Hepatocyte (in vitro differentiated cells): ENCODE results near the gene ZMAT5. TPM values are rescaled to one million over a fixed set of nuclear protein-coding genes. Genes with fewer than 3 reads are reported as not detected.

Experiments used
- DNase-seq: peaks from one replicate; pipeline ENCODE4 v3.0.0-alpha.2; 2016; ENCODE audit warnings: low spot score
- H2AFZ ChIP-seq: fragments of 200-600 bp; sonication (generic); 2 replicates; pipeline ENCODE4 v1.6.0; 2016; ENCODE audit warnings: antibody characterized with exemption, mild to moderate bottlenecking
- H3K27ac ChIP-seq: fragments of 200-600 bp; sonication (generic); 2 replicates; pipeline ENCODE4 v1.5.1; 2016; ENCODE audit warnings: mild to moderate bottlenecking
- H3K27me3 ChIP-seq: fragments of 200-600 bp; sonication (generic); 2 replicates; pipeline ENCODE4 v1.6.1; 2016
- H3K36me3 ChIP-seq: fragments of 200-600 bp; sonication (generic); replicated peaks from 2 replicates; pipeline ENCODE4 v1.5.1; 2016; ENCODE audit warnings: low read depth; ENCODE audit not compliant: insufficient read depth
- H3K4me1 ChIP-seq: fragments of 200-600 bp; sonication (generic); 2 replicates; pipeline ENCODE4 v1.5.1; 2016; ENCODE audit warnings: mild to moderate bottlenecking, moderate library complexity; ENCODE audit not compliant: insufficient read depth
- H3K4me2 ChIP-seq: fragments of 200-600 bp; sonication (generic); 2 replicates; pipeline ENCODE4 v1.6.0; 2016
- H3K4me3 ChIP-seq: fragments of 200-600 bp; sonication (generic); 2 replicates; pipeline ENCODE4 v1.5.1; 2016; ENCODE audit warnings: mild to moderate bottlenecking
- H3K79me2 ChIP-seq: fragments of 200-600 bp; sonication (generic); 2 replicates; pipeline ENCODE4 v1.6.0; 2017; ENCODE audit warnings: mild to moderate bottlenecking
- H3K9me2 ChIP-seq: fragments of 200-600 bp; sonication (generic); replicated peaks from 2 replicates; pipeline ENCODE4 v1.6.0; 2017; ENCODE audit warnings: mild to moderate bottlenecking; ENCODE audit not compliant: insufficient read depth
- H3K9me3 ChIP-seq: fragments of 200-600 bp; sonication (generic); 2 replicates; pipeline ENCODE4 v1.5.1; 2016; ENCODE audit warnings: low read depth, mild to moderate bottlenecking
- H4K20me1 ChIP-seq: fragments of 200-600 bp; sonication (generic); 2 replicates; pipeline ENCODE4 v1.6.0; 2016; ENCODE audit warnings: mild to moderate bottlenecking; ENCODE audit not compliant: insufficient read depth, poor library complexity, severe bottlenecking
- EZH2 ChIP-seq: fragments of 200-600 bp; sonication (generic); IDR thresholded peaks from 2 replicates; pipeline ENCODE4 v1.6.1; 2016; ENCODE audit warnings: antibody characterized with exemption, mild to moderate bottlenecking, borderline replicate concordance
- EZH2phosphoT487 ChIP-seq: fragments of 200-600 bp; sonication (generic); IDR thresholded peaks from one replicate; pipeline ENCODE4 v1.6.1; 2018; ENCODE audit warnings: antibody characterized with exemption, mild to moderate bottlenecking, low read depth, moderate library complexity; ENCODE audit not compliant: unreplicated experiment, severe bottlenecking
- WGBS: methylation state at CpG from one replicate; pipeline ENCODE4 v1.1.6; 2016; ENCODE audit warnings: low lambda C conversion rate; ENCODE audit errors: missing lambda C conversion rate; 5-methylcytosine and 5-hydroxymethylcytosine counted together
- polyA plus RNA-seq: library from polyadenylated mRNA; unstranded; fragments of >200 nt; fragmentation: Nextera tagmentation; extraction: Ambion mirVana; gene quantifications from 2 replicates; pipeline ENCODE4 v1.2.1, GENCODE V29; 2016
- total RNA-seq: library from RNA; depleted of rRNA; stranded (reverse); fragments of >200 nt; gene quantifications from 2 replicates; pipeline ENCODE4 v1.2.3, GENCODE V29; 2014
- TF ChIP-seq, protein P1 (sequence below): fragments of 200-600 bp; sonication (generic); IDR thresholded peaks from 2 replicates; pipeline ENCODE4 v1.5.1; 2016; ENCODE audit warnings: antibody characterized with exemption, mild to moderate bottlenecking; ENCODE audit not compliant: poor library complexity

ZMAT5 gene
- total and polyA plus RNA-seq, 2 experiments from 2014 or later: 18.2 to 38.5 TPM

DNA sequence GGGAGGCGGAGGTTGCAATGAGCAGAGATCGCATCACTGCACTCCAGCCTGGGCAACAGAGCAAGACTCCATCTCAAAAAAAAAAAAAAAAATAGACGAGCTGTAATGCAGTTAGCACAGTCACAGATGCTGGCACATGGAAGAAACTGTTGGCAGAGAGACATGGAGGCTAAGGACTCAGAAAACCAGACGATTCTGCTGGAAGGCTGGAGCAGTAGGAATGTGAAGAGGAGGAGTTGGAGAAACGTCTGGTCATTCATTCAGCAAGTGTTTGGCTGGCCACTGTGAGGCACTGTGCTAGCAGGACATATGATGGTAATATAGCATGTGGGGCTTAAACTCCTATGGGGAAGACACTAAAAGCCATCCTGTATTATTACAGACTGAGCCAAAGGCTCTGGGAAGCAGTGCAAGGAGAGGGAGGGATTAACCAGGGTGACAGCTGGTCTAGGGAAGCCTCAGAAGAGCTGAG, 5.4 kb upstream of the ZMAT5 start:
- Histone ChIP-seq H3K9me3 (no peaks in the 10 kb centered on the region), H3K79me2 (peaks cover 27% of the 10 kb centered on the region), H3K4me3 (no peak overlapping the region), H3K36me3 (no peaks in the 10 kb centered on the region), H3K4me2 (no peak overlapping the region), H3K27me3 (no peaks in the 10 kb centered on the region), H2AFZ (no peak overlapping the region), H4K20me1 (no peaks in the 10 kb centered on the region), H3K27ac (no peak overlapping the region), H3K9me2 (no peaks in the 10 kb centered on the region), H3K4me1 (peaks cover 8% of the 10 kb centered on the region)
- TF ChIP-seq EZH2phosphoT487: no peak
- TF ChIP-seq, protein P1, sequence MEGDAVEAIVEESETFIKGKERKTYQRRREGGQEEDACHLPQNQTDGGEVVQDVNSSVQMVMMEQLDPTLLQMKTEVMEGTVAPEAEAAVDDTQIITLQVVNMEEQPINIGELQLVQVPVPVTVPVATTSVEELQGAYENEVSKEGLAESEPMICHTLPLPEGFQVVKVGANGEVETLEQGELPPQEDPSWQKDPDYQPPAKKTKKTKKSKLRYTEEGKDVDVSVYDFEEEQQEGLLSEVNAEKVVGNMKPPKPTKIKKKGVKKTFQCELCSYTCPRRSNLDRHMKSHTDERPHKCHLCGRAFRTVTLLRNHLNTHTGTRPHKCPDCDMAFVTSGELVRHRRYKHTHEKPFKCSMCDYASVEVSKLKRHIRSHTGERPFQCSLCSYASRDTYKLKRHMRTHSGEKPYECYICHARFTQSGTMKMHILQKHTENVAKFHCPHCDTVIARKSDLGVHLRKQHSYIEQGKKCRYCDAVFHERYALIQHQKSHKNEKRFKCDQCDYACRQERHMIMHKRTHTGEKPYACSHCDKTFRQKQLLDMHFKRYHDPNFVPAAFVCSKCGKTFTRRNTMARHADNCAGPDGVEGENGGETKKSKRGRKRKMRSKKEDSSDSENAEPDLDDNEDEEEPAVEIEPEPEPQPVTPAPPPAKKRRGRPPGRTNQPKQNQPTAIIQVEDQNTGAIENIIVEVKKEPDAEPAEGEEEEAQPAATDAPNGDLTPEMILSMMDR: peak; percentile 37
- 63% methylated on average over 5 of the region's 5 CpGs for WGBS
- DNase-seq: peak; percentile 50

DNA sequence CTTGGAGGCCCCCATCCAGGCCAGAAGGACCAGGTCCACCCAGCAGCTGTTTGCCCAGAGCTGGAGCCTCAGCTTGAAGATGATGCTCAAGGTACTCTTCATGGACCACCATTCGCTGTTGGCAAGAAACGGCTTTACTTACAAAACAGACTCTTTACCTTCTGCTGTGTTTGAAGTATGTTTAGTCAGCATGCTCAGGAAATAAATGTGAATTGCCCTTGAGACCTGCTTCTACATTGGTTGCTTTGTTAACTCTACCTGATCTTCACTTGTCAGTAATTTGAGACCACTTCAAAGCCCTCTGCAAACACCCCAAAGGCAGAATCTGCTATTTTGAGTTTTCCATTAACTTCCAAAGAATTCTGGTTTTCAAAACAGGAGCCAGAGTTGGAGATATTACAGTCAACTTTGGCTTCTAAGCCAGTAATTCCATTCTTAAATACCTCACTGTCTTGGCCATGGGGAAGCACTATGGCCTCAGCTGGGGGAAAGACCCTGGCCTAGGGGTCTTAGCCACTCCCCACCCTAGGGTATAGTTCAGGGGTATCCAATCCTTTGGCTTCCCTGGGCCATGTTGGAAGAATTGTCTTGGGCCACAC, 3.0 kb upstream of the ZMAT5 start:
- no peaks in the 10 kb centered on the region for H3K9me2 ChIP-seq
- H3K4me1 ChIP-seq: peaks cover 12% of the 10 kb centered on the region
- no peaks in the 10 kb centered on the region for H4K20me1 ChIP-seq
- DNase-seq: no peak
- no peaks in the 10 kb centered on the region for H3K9me3 ChIP-seq
- peaks cover 39% of the 10 kb centered on the region for H3K79me2 ChIP-seq
- WGBS: 76% methylated on average over 2 of the region's 2 CpGs
- H3K36me3 ChIP-seq: no peaks in the 10 kb centered on the region
- H3K27me3 ChIP-seq: no peaks in the 10 kb centered on the region
- H3K27ac ChIP-seq: no peak overlapping the region
- H3K4me2 ChIP-seq: no peak overlapping the region
- H2AFZ ChIP-seq: no peak overlapping the region
- no peak overlapping the region for H3K4me3 ChIP-seq
- TF ChIP-seq EZH2phosphoT487: no peak
- TF ChIP-seq, protein P1: no peak
- no peak for TF ChIP-seq EZH2

DNA sequence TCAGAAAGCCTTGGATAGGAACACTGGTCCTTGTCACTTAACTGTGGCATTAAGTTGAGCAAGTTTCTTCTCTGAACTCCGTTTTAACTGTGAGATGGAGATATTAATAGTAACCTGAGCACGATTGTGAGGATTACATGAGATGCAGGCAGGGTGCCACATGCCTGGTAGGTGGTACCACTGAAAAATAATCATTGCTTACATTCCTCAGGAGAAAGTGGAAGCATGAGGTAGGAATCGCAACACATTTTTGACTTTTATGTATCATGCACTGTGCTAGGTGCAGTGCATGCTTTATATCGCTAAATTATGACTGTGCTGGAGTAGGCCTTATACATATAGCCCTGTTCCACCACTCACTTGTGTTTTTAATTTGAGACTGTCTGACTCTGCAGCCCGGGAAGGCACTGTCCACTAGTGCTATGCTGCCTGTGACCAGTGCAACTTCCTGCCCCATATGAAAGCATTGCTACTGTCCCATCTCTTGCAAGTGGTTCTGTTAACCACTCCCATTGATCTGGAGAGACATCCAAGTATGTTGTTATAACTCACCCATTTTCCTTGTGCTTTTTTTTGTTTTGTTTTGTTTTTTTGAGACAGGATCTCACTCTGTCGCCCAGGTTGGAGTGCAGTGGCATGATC, 1.4 kb upstream of the ZMAT5 start:
- peaks cover 12% of the 10 kb centered on the region for H3K4me1 ChIP-seq
- WGBS: 59% methylated on average over 6 of the region's 6 CpGs
- H3K9me3 ChIP-seq: no peaks in the 10 kb centered on the region
- H4K20me1 ChIP-seq: no peaks in the 10 kb centered on the region
- H3K9me2 ChIP-seq: no peaks in the 10 kb centered on the region
- H3K27me3 ChIP-seq: no peaks in the 10 kb centered on the region
- peak overlapping the region; percentile 44 for H3K4me3 ChIP-seq
- TF ChIP-seq EZH2phosphoT487: no peak
- no peak for TF ChIP-seq EZH2
- TF ChIP-seq, protein P1: no peak
- H2AFZ ChIP-seq: peak overlapping the region; percentile 79
- no peak overlapping the region for H3K27ac ChIP-seq
- peaks cover 41% of the 10 kb centered on the region for H3K79me2 ChIP-seq
- H3K36me3 ChIP-seq: no peaks in the 10 kb centered on the region
- no peak for DNase-seq
- peak overlapping the region; percentile 66 for H3K4me2 ChIP-seq
